H9 (cell line): ENCODE results near the gene MECP2. TPM values are rescaled to one million over a fixed set of nuclear protein-coding genes. Genes with fewer than 3 reads are reported as not detected.
A peak's percentile ranks its signal among the peaks of the same experiment; 100 is the strongest.

Experiments used
- DNase-seq: peaks from one replicate; pipeline ENCODE4 v3.0.0-alpha.2; 2017
- H2AFZ ChIP-seq: one replicate; pipeline ENCODE4 v1.6.1; 2013; ENCODE audit warnings: mild to moderate bottlenecking, low read length, control low read depth, moderate library complexity
- H2AK5ac ChIP-seq: 2 replicates; pipeline ENCODE4 v1.6.1; 2013; ENCODE audit warnings: low read length, control low read depth, mixed read lengths; ENCODE audit not compliant: insufficient read length
- H2BK120ac ChIP-seq: one replicate; pipeline ENCODE4 v1.6.1; 2013; ENCODE audit warnings: low read depth, mild to moderate bottlenecking, low read length, control low read depth, inconsistent platforms; ENCODE audit not compliant: poor library complexity, severe bottlenecking
- H2BK12ac ChIP-seq: 2 replicates; pipeline ENCODE4 v1.6.1; 2013; ENCODE audit warnings: low read length, control low read depth, mixed read lengths, low read depth; ENCODE audit not compliant: insufficient read length
- H2BK15ac ChIP-seq: 2 replicates; pipeline ENCODE4 v1.6.1; 2013; ENCODE audit warnings: low read depth, low read length, control low read depth
- H2BK20ac ChIP-seq: one replicate; pipeline ENCODE4 v1.6.1; 2013; ENCODE audit warnings: low read depth, mild to moderate bottlenecking, low read length, control low read depth, inconsistent platforms; ENCODE audit not compliant: poor library complexity, severe bottlenecking
- H2BK5ac ChIP-seq: 2 replicates; pipeline ENCODE4 v1.6.1; 2013; ENCODE audit warnings: low read length, control low read depth, mixed read lengths; ENCODE audit not compliant: insufficient read length
- H3K14ac ChIP-seq: 2 replicates; pipeline ENCODE4 v1.6.1; 2013; ENCODE audit warnings: low read length, control low read depth; ENCODE audit not compliant: insufficient read depth
- H3K18ac ChIP-seq: 2 replicates; pipeline ENCODE4 v1.6.1; 2013; ENCODE audit warnings: low read depth, mild to moderate bottlenecking, mixed read lengths, low read length, control low read depth; ENCODE audit not compliant: insufficient read length
- H3K23ac ChIP-seq: 2 replicates; pipeline ENCODE4 v1.6.1; 2013; ENCODE audit warnings: low read length, control low read depth, mixed read lengths, low read depth; ENCODE audit not compliant: insufficient read length
- H3K23me2 ChIP-seq: 2 replicates; pipeline ENCODE4 v1.6.1; 2013; ENCODE audit warnings: low read depth, mild to moderate bottlenecking, mixed read lengths, low read length, control low read depth; ENCODE audit not compliant: insufficient read length, poor library complexity, severe bottlenecking
- H3K27ac ChIP-seq: 2 replicates; pipeline ENCODE4 v1.5.1; 2013; ENCODE audit warnings: low read length, control low read depth, mixed read lengths, low read depth; ENCODE audit not compliant: insufficient read length
- H3K27me3 ChIP-seq: 2 replicates; pipeline ENCODE4 v1.6.1; 2013; ENCODE audit warnings: low read length, control low read depth, inconsistent platforms; ENCODE audit not compliant: insufficient read depth
- H3K4ac ChIP-seq: 2 replicates; pipeline ENCODE4 v1.6.1; 2013; ENCODE audit warnings: low read depth, mild to moderate bottlenecking, control low read depth, inconsistent platforms, low read length, moderate library complexity
- H3K4me1 ChIP-seq: 2 replicates; pipeline ENCODE4 v1.6.1; 2013; ENCODE audit warnings: low read length, control low read depth, inconsistent platforms; ENCODE audit not compliant: insufficient read depth
- H3K4me2 ChIP-seq: 2 replicates; pipeline ENCODE4 v1.6.1; 2013; ENCODE audit warnings: low read length, control low read depth, mixed read lengths; ENCODE audit not compliant: insufficient read length, insufficient read depth
- H3K56ac ChIP-seq: 2 replicates; pipeline ENCODE4 v1.6.1; 2013; ENCODE audit warnings: low read depth, mild to moderate bottlenecking, mixed read lengths, low read length, control low read depth; ENCODE audit not compliant: insufficient read length
- H3K79me1 ChIP-seq: 2 replicates; pipeline ENCODE4 v1.6.1; 2013; ENCODE audit warnings: low read depth, mild to moderate bottlenecking, moderate library complexity, low read length, control low read depth, inconsistent platforms; ENCODE audit not compliant: insufficient read depth, poor library complexity, severe bottlenecking
- H3K79me2 ChIP-seq: 2 replicates; pipeline ENCODE4 v1.6.1; 2013; ENCODE audit warnings: low read length, control low read depth, inconsistent platforms; ENCODE audit not compliant: insufficient read depth
- H3K9ac ChIP-seq: 2 replicates; pipeline ENCODE4 v1.6.1; 2013; ENCODE audit warnings: low read length, control low read depth, mixed read lengths; ENCODE audit not compliant: insufficient read length; ENCODE audit errors: extremely low read depth
- H3K9me3 ChIP-seq: one replicate; pipeline ENCODE4 v1.6.1; 2013; ENCODE audit warnings: low read depth, low read length, inconsistent platforms; ENCODE audit not compliant: control insufficient read depth
- H3T11ph ChIP-seq: one replicate; pipeline ENCODE4 v1.6.1; 2013; ENCODE audit warnings: mild to moderate bottlenecking, low read length, control low read depth, inconsistent platforms
- H4K20me1 ChIP-seq: one replicate; pipeline ENCODE4 v1.6.1; 2013; ENCODE audit not compliant: control insufficient read depth, insufficient read length, insufficient read depth
- H4K5ac ChIP-seq: 2 replicates; pipeline ENCODE4 v1.6.1; 2013; ENCODE audit warnings: low read depth, mild to moderate bottlenecking, mixed read lengths, low read length, control low read depth; ENCODE audit not compliant: insufficient read length
- H4K8ac ChIP-seq: replicated peaks from 2 replicates; pipeline ENCODE4 v1.6.1; 2013; ENCODE audit warnings: low read length, control low read depth, mixed read lengths, low read depth; ENCODE audit not compliant: insufficient read length
- H4K91ac ChIP-seq: 2 replicates; pipeline ENCODE4 v1.6.1; 2013; ENCODE audit warnings: low read depth, mild to moderate bottlenecking, moderate library complexity, mixed read lengths, low read length, control low read depth; ENCODE audit not compliant: insufficient read length
- H3K27ac Mint-ChIP-seq, 3 experiments: 2 replicates in 2 of 3; 3 replicates in 1 of 3; pipeline ENCODE4 v1.8.0; 2020 to 2021; ENCODE audit warnings: mixed read lengths in 3 of 3, mild to moderate bottlenecking in 1 of 3, moderate library complexity in 1 of 3
- H3K27me3 Mint-ChIP-seq: 2 replicates; pipeline ENCODE4 v1.8.0; 2021; ENCODE audit warnings: low read depth, mild to moderate bottlenecking, moderate library complexity, mixed read lengths
- H3K36me3 Mint-ChIP-seq, 3 experiments: 2 replicates in 2 of 3; 3 replicates in 1 of 3; pipeline ENCODE4 v1.8.0; 2020 to 2021; ENCODE audit warnings: low read depth in 3 of 3, mixed read lengths in 3 of 3; ENCODE audit not compliant: insufficient read depth in 1 of 3
- H3K4me1 Mint-ChIP-seq, 2 experiments: 2 replicates each; pipeline ENCODE4 v1.8.0; 2020; ENCODE audit warnings: mixed read lengths in 2 of 2
- H3K4me3 Mint-ChIP-seq, 2 experiments: 2 replicates in 1 of 2; 3 replicates in 1 of 2; pipeline ENCODE4 v1.8.0; 2020 to 2021; ENCODE audit warnings: mild to moderate bottlenecking in 2 of 2, mixed read lengths in 2 of 2, moderate library complexity in 1 of 2
- H3K9me3 Mint-ChIP-seq, 2 experiments: 2 replicates in 1 of 2; 3 replicates in 1 of 2; pipeline ENCODE4 v1.8.0; 2020; ENCODE audit warnings: mild to moderate bottlenecking in 2 of 2, mixed read lengths in 2 of 2, moderate library complexity in 1 of 2
- WGBS: extraction: QIAGEN DNeasy Blood & Tissue Kit; methylation state at CpG from one replicate; pipeline ENCODE4 v1.1.7; 2013; ENCODE audit warnings: missing lambda C conversion rate, low lambda C conversion rate, mixed read lengths; ENCODE audit not compliant: insufficient read length; ENCODE audit errors: extremely low coverage; 5-methylcytosine and 5-hydroxymethylcytosine counted together
- total RNA-seq: library from RNA; stranded (reverse); gene quantifications from 2 replicates; pipeline ENCODE4 v1.2.1, GENCODE V29; 2021
- TF ChIP-seq, protein P1 (sequence below): fragments of 200-600 bp; sonication (generic); conservative IDR thresholded peaks from 3 replicates; pipeline ENCODE4 v1.8.0; 2021; ENCODE audit warnings: antibody characterized with exemption, mild to moderate bottlenecking

Gene MECP2
- total RNA-seq, 1 experiment from 2014 or later: 32.2 TPM

DNA sequence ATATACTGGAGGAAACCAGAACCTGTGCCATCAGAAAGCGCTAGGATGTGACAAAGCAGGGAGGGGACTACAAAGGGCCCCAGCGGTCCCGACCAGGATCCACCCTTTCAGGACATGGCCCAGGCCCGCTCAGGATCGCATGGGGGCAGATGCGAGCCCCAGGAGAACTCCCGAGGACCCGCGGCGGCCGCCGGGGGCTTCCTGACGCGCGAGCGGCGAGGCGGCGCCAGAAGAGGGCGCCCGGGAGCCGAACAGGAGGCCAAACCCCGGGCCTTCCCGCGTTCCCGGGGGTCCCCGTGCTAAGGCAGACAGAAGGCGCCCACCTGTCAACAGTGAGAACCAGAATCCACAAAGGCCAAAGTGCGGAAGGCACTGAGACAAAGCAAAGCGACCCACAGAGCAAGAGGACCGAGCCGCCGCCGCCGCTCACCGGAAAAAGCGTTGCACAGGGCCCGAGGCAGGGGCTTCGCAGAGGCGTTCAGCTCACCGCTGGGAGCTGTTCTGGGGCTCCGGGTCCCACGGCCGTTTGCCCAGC lies 39.2 kb upstream of the MECP2 start:
- TF ChIP-seq, protein P1, sequence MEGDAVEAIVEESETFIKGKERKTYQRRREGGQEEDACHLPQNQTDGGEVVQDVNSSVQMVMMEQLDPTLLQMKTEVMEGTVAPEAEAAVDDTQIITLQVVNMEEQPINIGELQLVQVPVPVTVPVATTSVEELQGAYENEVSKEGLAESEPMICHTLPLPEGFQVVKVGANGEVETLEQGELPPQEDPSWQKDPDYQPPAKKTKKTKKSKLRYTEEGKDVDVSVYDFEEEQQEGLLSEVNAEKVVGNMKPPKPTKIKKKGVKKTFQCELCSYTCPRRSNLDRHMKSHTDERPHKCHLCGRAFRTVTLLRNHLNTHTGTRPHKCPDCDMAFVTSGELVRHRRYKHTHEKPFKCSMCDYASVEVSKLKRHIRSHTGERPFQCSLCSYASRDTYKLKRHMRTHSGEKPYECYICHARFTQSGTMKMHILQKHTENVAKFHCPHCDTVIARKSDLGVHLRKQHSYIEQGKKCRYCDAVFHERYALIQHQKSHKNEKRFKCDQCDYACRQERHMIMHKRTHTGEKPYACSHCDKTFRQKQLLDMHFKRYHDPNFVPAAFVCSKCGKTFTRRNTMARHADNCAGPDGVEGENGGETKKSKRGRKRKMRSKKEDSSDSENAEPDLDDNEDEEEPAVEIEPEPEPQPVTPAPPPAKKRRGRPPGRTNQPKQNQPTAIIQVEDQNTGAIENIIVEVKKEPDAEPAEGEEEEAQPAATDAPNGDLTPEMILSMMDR: peak; percentile 85
- Histone ChIP-seq H3K79me2 (no peaks in the 10 kb centered on the region), H2BK12ac (no peak overlapping the region), H4K8ac (no peak overlapping the region), H3K9ac (no peak overlapping the region), H2AFZ (no peak overlapping the region), H4K91ac (no peak overlapping the region), H2BK20ac (no peak overlapping the region), H3K56ac (no peak overlapping the region), H3K14ac (no peak overlapping the region), H3T11ph (no peak overlapping the region), H3K23me2 (no peaks in the 10 kb centered on the region), H2BK120ac (no peak overlapping the region), H3K18ac (no peak overlapping the region), H3K4me1 (no peaks in the 10 kb centered on the region), H4K20me1 (no peaks in the 10 kb centered on the region), H3K4ac (no peak overlapping the region), H4K5ac (no peak overlapping the region), H3K79me1 (no peaks in the 10 kb centered on the region), H2AK5ac (no peak overlapping the region), H3K27me3 (no peaks in the 10 kb centered on the region), H2BK5ac (no peak overlapping the region), H2BK15ac (no peak overlapping the region), H3K4me2 (no peak overlapping the region), H3K9me3 (peaks cover 40% of the 10 kb centered on the region), H3K27ac (no peak overlapping the region), H3K23ac (no peak overlapping the region)
- Mint-ChIP-seq H3K4me1 (peaks cover 0 to 3% of the 10 kb centered on the region in 2 experiments; a peak in 1 of 4 replicates), H3K9me3 (peaks cover 80 to 86% of the 10 kb centered on the region in 2 experiments), H3K27ac (0 out of 7 replicates have a peak overlapping the region, but pooled peaks of 1 of the 3 experiments have one; percentile 61), H3K4me3 (peak overlapping the region; percentile 51 to 64; a peak in 3 of 5 replicates), H3K36me3 (peaks cover 0 to 12% (median 3%) of the 10 kb centered on the region in 3 experiments; a peak in 5 of 7 replicates), H3K27me3 (peaks cover 38% of the 10 kb centered on the region)
- WGBS: no CpG with 5 or more reads among the region's 44 CpGs
- DNase-seq: peak; percentile 80
